Stimulated activated CD8-positive, alpha-beta memory T cell treated with anti-CD3 and anti-CD28 coated beads, Interleukin-4, amount 100 ng/mL, for 1 hour (primary cell): ENCODE results near the gene SLIRP.
"Not testable (repeated sequence)": the region's sequence is repeated elsewhere in the genome, so short reads cannot be mapped to it uniquely, and the experiment has no call there.

Experiments
- DNase-seq, 2 donors: peaks; one replicate each; pipeline ENCODE4 v3.0.0-alpha.2; 2020; ENCODE audit warnings: low read depth in 2 of 2, low spot score in 1 of 2

SLIRP gene

GRCh38 chr14:77741438-77741837 lies 33.5 kb downstream of the SLIRP start:
- no peak for DNase-seq

- DNase-seq: no peak
Measured at GRCh38 chr14:77746064-77746702, 38.3 kb downstream of the SLIRP start.

GRCh38 chr14:77747425-77747824 lies 39.5 kb downstream of the SLIRP start:
- not testable (repeated sequence) for DNase-seq

- DNase-seq: no peak
Measured at GRCh38 chr14:77752266-77752665, 44.4 kb downstream of the SLIRP start.

- no peak for DNase-seq
Measured at GRCh38 chr14:77752799-77753516, 45.1 kb downstream of the SLIRP start.

- DNase-seq: peak; percentile 73 to 86
Measured at GRCh38 chr14:77760381-77761204, 52.7 kb downstream of the SLIRP start, which contains the start of gene SNW1. SNW1 (minus strand) TSS chr14:77761156; CDS start chr14:77761127, 29 bp downstream.

GRCh38 chr14:77761205-77761931 lies 53.5 kb downstream of the SLIRP start:
- DNase-seq: no peak

GRCh38 chr14:77763316-77763715 lies 55.4 kb downstream of the SLIRP start:
- DNase-seq: no peak

- DNase-seq: no peak
Measured at GRCh38 chr14:77763978-77764377, 56.1 kb downstream of the SLIRP start.
